Choroid plexus epithelial cell (primary cell): Measurements from ENCODE around the gene SRGAP3.

ENCODE experiments used
- DNase-seq: peaks from one replicate; pipeline ENCODE4 v3.0.0-alpha.2; 2010; ENCODE audit warnings: low read depth
- H3K4me3 ChIP-seq: 2 replicates; pipeline ENCODE4 v1.5.1; 2011; ENCODE audit warnings: low read depth, mild to moderate bottlenecking, control low read depth, low read length, moderate library complexity
- CTCF ChIP-seq: conservative IDR thresholded peaks from 2 replicates; pipeline ENCODE4 v1.5.1; 2011; ENCODE audit warnings: low read depth, mild to moderate bottlenecking, control low read depth, inconsistent platforms, low read length, moderate library complexity

The SRGAP3 gene

GRCh38 chr3:9133656-9134055, 115.8 kb downstream of the SRGAP3 start:
- no peak for TF ChIP-seq CTCF
- H3K4me3 ChIP-seq = no peak overlapping the region
- no peak for DNase-seq

GRCh38 chr3:9130345-9131305, 118.8 kb downstream of the SRGAP3 start:
- TF ChIP-seq CTCF = no peak
- DNase-seq = no peak
- H3K4me3 ChIP-seq = no peak overlapping the region

- no peak overlapping the region for H3K4me3 ChIP-seq
- no peak for TF ChIP-seq CTCF
- no peak for DNase-seq
Observed at GRCh38 chr3:9129365-9129764, 120.1 kb downstream of the SRGAP3 start.

- H3K4me3 ChIP-seq = no peak overlapping the region
- no peak for TF ChIP-seq CTCF
- DNase-seq = no peak
Observed at GRCh38 chr3:9125278-9125951, 124.0 kb downstream of the SRGAP3 start.

- no peak overlapping the region for H3K4me3 ChIP-seq
- no peak for TF ChIP-seq CTCF
- DNase-seq = no peak
Observed at GRCh38 chr3:9124730-9125129, 124.7 kb downstream of the SRGAP3 start.

GRCh38 chr3:9123840-9124239, 125.6 kb downstream of the SRGAP3 start:
- no peak overlapping the region for H3K4me3 ChIP-seq
- TF ChIP-seq CTCF = no peak
- no peak for DNase-seq
